Naive thymus-derived CD4-positive, alpha-beta T cell (primary cell): ENCODE results near the gene PIGO. TPM values are rescaled to one million over a fixed set of nuclear protein-coding genes. Genes with fewer than 3 reads are reported as not detected.

Source experiments
- ATAC-seq: fragments of 150-1000 bp; cut with Tn5 transposase; 2 replicates; pipeline ENCODE4 v1.10.0; 2021; ENCODE audit warnings: mild to moderate bottlenecking, moderate library complexity
- CTCF ChIA-PET: fragments of 350-600 bp; sonication (Branson Sonifier 250); formaldehyde crosslinking; loops from one replicate; lab custom pipeline; 2021; ENCODE audit warnings: antibody characterized with exemption; lab: Charles Lee
- POLR2A ChIA-PET: fragments of 350-600 bp; sonication (Branson Sonifier 250); formaldehyde crosslinking; loops from one replicate; lab custom pipeline; 2021; ENCODE audit warnings: antibody characterized with exemption, inconsistent platforms; lab: Charles Lee
- DNase-seq, 9 donors: peaks; one replicate each; pipeline versions ENCODE4 v3.0.0 to v3.0.0-alpha.2; 2020 to 2022; ENCODE audit warnings: mixed read lengths in 1 of 9
- H3K27ac ChIP-seq: one replicate; pipeline ENCODE4 v1.7.0; 2013; ENCODE audit warnings: mild to moderate bottlenecking, low read depth, low read length, moderate library complexity
- H3K27me3 ChIP-seq, 2 donors: one replicate each; pipeline ENCODE4 v1.7.0; 2013; ENCODE audit warnings: low read length in 2 of 2, mild to moderate bottlenecking in 2 of 2, moderate library complexity in 2 of 2; ENCODE audit not compliant: control insufficient read depth in 2 of 2, insufficient read depth in 2 of 2
- H3K36me3 ChIP-seq, 3 experiments: 1 replicate in 2 of 3; 2 replicates in 1 of 3; pipeline ENCODE4 v1.7.0; 2013; ENCODE audit warnings: low read length in 3 of 3, mild to moderate bottlenecking in 3 of 3, moderate library complexity in 1 of 3; ENCODE audit not compliant: insufficient read depth in 3 of 3, control insufficient read depth in 2 of 3
- H3K4me1 ChIP-seq, 2 donors: one replicate each; pipeline ENCODE4 v1.7.0; 2013; ENCODE audit warnings: low read length in 2 of 2, mild to moderate bottlenecking in 2 of 2, moderate library complexity in 1 of 2; ENCODE audit not compliant: control insufficient read depth in 2 of 2, insufficient read depth in 2 of 2
- H3K4me3 ChIP-seq: 2 replicates; pipeline ENCODE4 v1.7.0; 2013; ENCODE audit warnings: mild to moderate bottlenecking, low read length
- H3K9me3 ChIP-seq, 3 experiments: 1 replicate in 2 of 3; 2 replicates in 1 of 3; pipeline ENCODE4 v1.7.0; 2013; ENCODE audit warnings: low read length in 3 of 3; ENCODE audit not compliant: control insufficient read depth in 2 of 3
- H3K27ac Mint-ChIP-seq, 9 donors: one replicate each; pipeline ENCODE4 v1.8.0; 2020 to 2022; ENCODE audit warnings: mixed read lengths in 9 of 9, mild to moderate bottlenecking in 8 of 9, moderate library complexity in 5 of 9, inconsistent platforms in 2 of 9
- H3K27me3 Mint-ChIP-seq, 5 donors: one replicate each; pipeline ENCODE4 v1.8.0; 2021 to 2022; ENCODE audit warnings: mixed read lengths in 5 of 5, mild to moderate bottlenecking in 1 of 5
- H3K36me3 Mint-ChIP-seq, 5 donors: one replicate each; pipeline ENCODE4 v1.8.0; 2020 to 2022; ENCODE audit warnings: mixed read lengths in 5 of 5, mild to moderate bottlenecking in 3 of 5, inconsistent platforms in 1 of 5
- H3K4me1 Mint-ChIP-seq, 7 donors: one replicate each; pipeline ENCODE4 v1.8.0; 2020 to 2022; ENCODE audit warnings: mixed read lengths in 7 of 7, mild to moderate bottlenecking in 3 of 7, inconsistent platforms in 1 of 7
- H3K4me3 Mint-ChIP-seq, 10 donors: one replicate each; pipeline ENCODE4 v1.8.0; 2020 to 2022; ENCODE audit warnings: mild to moderate bottlenecking in 10 of 10, mixed read lengths in 10 of 10, moderate library complexity in 6 of 10, inconsistent platforms in 2 of 10
- H3K9me3 Mint-ChIP-seq, 11 donors: one replicate each; pipeline ENCODE4 v1.8.0; 2020 to 2022; ENCODE audit warnings: mixed read lengths in 11 of 11, mild to moderate bottlenecking in 4 of 11, inconsistent platforms in 1 of 11, moderate library complexity in 1 of 11
- intact Hi-C, 2 donors: fragments of 100-400 bp; cut with micrococcal nuclease; formaldehyde crosslinking; loops; one replicate each; pipeline ENCODE4 v1.15.1; 2023
- polyA plus RNA-seq, 2 donors: library from polyadenylated mRNA; unstranded; fragments of 300-500 nt; fragmentation: Illumina TruSeq; gene quantifications; one replicate each; pipeline ENCODE4 v1.2.3, GENCODE V29; 2021
- total RNA-seq, 6 experiments: library from RNA in 5 of 6; stranded (reverse) in 5 of 6; gene quantifications; 1 replicate in 5 of 6; 2 replicates in 1 of 6; pipeline ENCODE4 v1.2.3 and lab custom pipeline; 2021 to 2026

Gene PIGO
- total and polyA plus RNA-seq, 7 experiments from 2014 or later: 27.1 to 36.0 (median 29.9) TPM

- ChIA-PET POLR2A (interaction anchor here (1.0 to 4.6 kb wide), 3 partner anchors 14 to 135 kb away, joined by 3 to 32 read pairs (median 7); partner anchors contain the start of genes PIGO and STOML2), CTCF (interaction anchor here (0.6 to 2.6 kb wide), 10 partner anchors 14 to 504 kb away, joined by 3 to 19 read pairs (median 6); partner anchors contain the start of gene STOML2)
- H3K36me3 Mint-ChIP-seq: peaks cover 0 to 2% (median 0%) of the 10 kb centered on the region in 5 donors
- H3K4me3 ChIP-seq: peak overlapping the region; percentile 82
- H3K36me3 ChIP-seq: no peaks in the 10 kb centered on the region
- peaks cover 27 to 43% (median 41%) of the 10 kb centered on the region in 7 donors for H3K4me1 Mint-ChIP-seq
- peak; percentile 77 for ATAC-seq
- no peaks in the 10 kb centered on the region for H3K9me3 Mint-ChIP-seq
- intact Hi-C loops: loop anchor here (1.0 to 10.0 kb wide), 31 partner anchors 14 to 1952 kb away; partner anchors contain the start of genes CREB3 (in 2 of the 2), DNAJB5 (in 2 of the 2), PIGO (in 2 of the 2) and RNF38 (in 2 of the 2)
- peak overlapping the region; percentile 88 to 100 (median 93) for H3K4me3 Mint-ChIP-seq
- H3K4me1 ChIP-seq: peaks cover 26 to 33% of the 10 kb centered on the region in 2 donors
- H3K27ac Mint-ChIP-seq: peak overlapping the region; percentile 89 to 98 (median 94)
- peaks cover 0 to 6% (median 0%) of the 10 kb centered on the region in 5 donors for H3K27me3 Mint-ChIP-seq
- H3K27ac ChIP-seq: peak overlapping the region; percentile 79
- no peaks in the 10 kb centered on the region for H3K9me3 ChIP-seq
- H3K27me3 ChIP-seq: no peaks in the 10 kb centered on the region
- DNase-seq: peak; percentile 67 to 91 (median 87)
These were observed 20.6 kb upstream of the PIGO start for GRCh38 chr9:35116898-35117551.

GRCh38 chr9:35116539-35116897 is 20.1 kb upstream of the PIGO start:
- Mint-ChIP-seq H3K4me3 (peak overlapping the region; percentile 88 to 100 (median 93)), H3K36me3 (peaks cover 0 to 2% (median 0%) of the 10 kb centered on the region in 5 donors), H3K9me3 (no peaks in the 10 kb centered on the region), H3K27me3 (peaks cover 0 to 6% (median 0%) of the 10 kb centered on the region in 5 donors), H3K4me1 (peaks cover 31 to 48% (median 46%) of the 10 kb centered on the region in 7 donors), H3K27ac (peak overlapping the region; percentile 89 to 98 (median 94))
- ChIA-PET POLR2A (interaction anchor here (1.0 to 4.6 kb wide), 4 partner anchors 13 to 135 kb away, joined by 3 to 32 read pairs (median 9); partner anchors contain the start of genes PIGO, STOML2 and VCP), CTCF (interaction anchor here (0.6 to 2.6 kb wide), 9 partner anchors 14 to 504 kb away, joined by 3 to 19 read pairs (median 5); partner anchors contain the start of gene STOML2)
- H3K9me3 ChIP-seq: no peaks in the 10 kb centered on the region
- intact Hi-C loops: loop anchor here (1.0 to 10.0 kb wide), 31 partner anchors 13 to 1952 kb away; partner anchors contain the start of genes CREB3 (in 2 of the 2), DNAJB5 (in 2 of the 2), PIGO (in 2 of the 2) and RNF38 (in 2 of the 2)
- no peaks in the 10 kb centered on the region for H3K27me3 ChIP-seq
- peak overlapping the region; percentile 82 for H3K4me3 ChIP-seq
- ATAC-seq: no peak
- no peaks in the 10 kb centered on the region for H3K36me3 ChIP-seq
- peak overlapping the region; percentile 79 for H3K27ac ChIP-seq
- DNase-seq: no peak
- peaks cover 30 to 37% of the 10 kb centered on the region in 2 donors for H3K4me1 ChIP-seq

- DNase-seq: peak; percentile 78 to 89 (median 84)
- Mint-ChIP-seq H3K9me3 (no peaks in the 10 kb centered on the region), H3K36me3 (peaks cover 0 to 2% (median 0%) of the 10 kb centered on the region in 5 donors), H3K27me3 (peaks cover 0 to 4% (median 0%) of the 10 kb centered on the region in 5 donors), H3K4me1 (peaks cover 32 to 53% (median 50%) of the 10 kb centered on the region in 7 donors), H3K27ac (peak within 1 kb of the TSS; percentile 89 to 98 (median 94)), H3K4me3 (peak within 1 kb of the TSS; percentile 88 to 100 (median 93))
- CTCF ChIA-PET: interaction anchor here (0.6 to 2.9 kb wide), 10 partner anchors 10 to 437 kb away, joined by 3 to 19 read pairs (median 7); partner anchors contain the start of genes PIGO and STOML2
- Histone ChIP-seq H3K36me3 (no peaks in the 10 kb centered on the region), H3K27me3 (no peaks in the 10 kb centered on the region), H3K27ac (peak within 1 kb of the TSS; percentile 79), H3K4me1 (peaks cover 32 to 40% of the 10 kb centered on the region in 2 donors), H3K9me3 (no peaks in the 10 kb centered on the region), H3K4me3 (peak within 1 kb of the TSS; percentile 82)
- POLR2A ChIA-PET: interaction anchor here (0.8 to 4.6 kb wide), 5 partner anchors 9 to 44 kb away, joined by 3 to 32 read pairs (median 7); partner anchors contain the start of genes FANCG, PIGO, STOML2 and VCP
- intact Hi-C loops: loop anchor here (1.0 to 10.0 kb wide), 32 partner anchors 13 to 1951 kb away; partner anchors contain the start of genes CREB3 (in 2 of the 2), DNAJB5 (in 2 of the 2), PIGO (in 2 of the 2) and RNF38 (in 2 of the 2)
- ATAC-seq: peak; percentile 71
These were observed 19.5 kb upstream of the PIGO start, which contains the start of gene ATOSB for GRCh38 chr9:35115680-35116538. TSS of gene ATOSB (minus strand) at chr9:35115862. CDS start at chr9:35108274, 7,588 bp downstream.

GRCh38 chr9:35114840-35115628 is 18.6 kb upstream of the PIGO start:
- H3K4me1 Mint-ChIP-seq: peaks cover 36 to 61% (median 58%) of the 10 kb centered on the region in 7 donors
- H3K9me3 ChIP-seq: no peaks in the 10 kb centered on the region
- ChIA-PET CTCF (interaction anchor here (0.6 to 2.9 kb wide), 8 partner anchors 9 to 734 kb away, joined by 3 to 14 read pairs (median 4); partner anchors contain the start of genes PIGO and STOML2), POLR2A (interaction anchor here (0.8 to 4.6 kb wide), 5 partner anchors 8 to 43 kb away, joined by 3 to 32 read pairs (median 11); partner anchors contain the start of genes FANCG, STOML2 and VCP)
- H3K36me3 ChIP-seq: no peaks in the 10 kb centered on the region
- DNase-seq: peak in 4 of 9 donors; percentile 20 to 27 (median 23)
- no peaks in the 10 kb centered on the region for H3K9me3 Mint-ChIP-seq
- H3K27ac ChIP-seq: peak overlapping the region; percentile 79
- peaks cover 0 to 4% (median 0%) of the 10 kb centered on the region in 5 donors for H3K27me3 Mint-ChIP-seq
- H3K4me1 ChIP-seq: peaks cover 40 to 46% of the 10 kb centered on the region in 2 donors
- intact Hi-C loops: loop anchor here (2.0 to 10.0 kb wide), 15 partner anchors 300 to 1950 kb away; partner anchors contain the start of genes RNF38 (in 2 of the 2), B4GALT1 (in 1 of the 2), CCDC107 (in 1 of the 2) and CCL27 (in 1 of the 2)
- H3K36me3 Mint-ChIP-seq: peaks cover 0 to 2% (median 0%) of the 10 kb centered on the region in 5 donors
- peak overlapping the region; percentile 89 to 98 (median 94) for H3K27ac Mint-ChIP-seq
- ATAC-seq: no peak
- H3K4me3 Mint-ChIP-seq: peak overlapping the region; percentile 88 to 100 (median 93)
- H3K4me3 ChIP-seq: peak overlapping the region; percentile 82
- no peaks in the 10 kb centered on the region for H3K27me3 ChIP-seq
